HG02571 (cell line): ENCODE results near the gene HEATR3.

Source experiments
- ATAC-seq: cut with Tn5 transposase; IDR thresholded peaks from one replicate; pipeline ENCODE4 v1.9.1; 2021; ENCODE audit warnings: mild to moderate bottlenecking, moderate library complexity; ENCODE audit not compliant: unreplicated experiment

Gene HEATR3

DNA sequence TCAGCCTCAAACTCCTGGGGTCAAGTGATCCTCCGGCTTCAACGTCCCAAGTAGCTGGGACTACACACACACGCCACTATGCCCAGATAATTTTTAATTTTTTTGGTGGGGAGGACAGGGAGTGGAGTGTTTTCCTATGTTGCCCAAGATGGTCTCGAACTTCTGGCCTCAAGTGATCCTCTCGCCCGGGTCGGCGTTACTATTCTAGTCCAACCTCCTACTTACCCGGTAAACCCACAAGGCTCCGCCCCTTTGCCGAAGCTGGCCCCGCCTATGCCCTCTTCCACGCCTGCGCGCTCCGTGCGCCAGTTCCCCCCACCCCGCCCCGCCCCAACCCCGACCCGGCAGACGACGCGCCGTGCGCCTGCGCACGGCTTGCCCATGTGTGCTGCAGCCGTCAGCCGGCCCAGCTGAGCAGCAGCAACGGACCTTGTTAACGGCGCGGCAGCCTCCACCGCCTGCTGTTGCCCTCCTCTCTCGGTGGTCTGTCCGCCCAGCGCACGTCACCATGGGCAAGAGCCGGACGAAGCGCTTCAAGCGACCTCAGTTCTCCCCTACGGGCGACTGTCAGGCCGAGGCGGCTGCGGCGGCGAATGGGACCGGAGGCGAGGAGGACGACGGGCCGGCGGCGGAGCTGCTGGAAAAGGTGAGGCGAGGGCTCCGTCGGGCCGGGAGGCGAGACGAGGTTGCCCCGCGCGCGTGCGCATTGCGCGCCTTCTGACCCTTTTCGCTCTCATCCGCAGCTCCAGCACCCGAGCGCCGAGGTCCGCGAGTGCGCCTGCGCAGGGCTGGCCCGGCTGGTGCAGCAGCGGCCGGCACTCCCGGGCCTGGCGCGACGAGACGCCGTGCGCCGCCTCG lies at the start of gene HEATR3:
HEATR3 (plus strand) TSS at position 347 of the 858 bp plus-strand sequence; CDS start at position 509, 162 bp downstream.
- ATAC-seq = peak; percentile 74

DNA sequence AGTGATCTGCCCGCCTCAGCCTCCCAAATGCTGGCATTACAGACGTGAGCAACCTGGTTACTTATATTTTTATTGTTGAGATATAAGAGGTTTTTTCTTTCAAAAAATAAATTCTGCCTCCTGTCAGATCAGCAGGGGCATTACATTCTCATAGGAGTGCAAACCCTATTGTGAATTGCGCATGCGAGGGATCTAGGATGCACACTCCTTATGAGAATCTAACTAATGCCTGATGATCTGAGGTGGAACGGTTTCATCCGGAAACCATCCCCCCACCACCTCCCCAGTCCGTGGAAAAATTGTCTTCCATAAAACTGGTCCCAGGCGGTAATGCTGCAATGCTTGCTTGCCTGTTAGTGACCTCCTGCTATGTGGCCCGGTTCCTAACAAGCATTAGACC lies 48.2 kb upstream of the HEATR3 start:
- ATAC-seq = no peak

DNA sequence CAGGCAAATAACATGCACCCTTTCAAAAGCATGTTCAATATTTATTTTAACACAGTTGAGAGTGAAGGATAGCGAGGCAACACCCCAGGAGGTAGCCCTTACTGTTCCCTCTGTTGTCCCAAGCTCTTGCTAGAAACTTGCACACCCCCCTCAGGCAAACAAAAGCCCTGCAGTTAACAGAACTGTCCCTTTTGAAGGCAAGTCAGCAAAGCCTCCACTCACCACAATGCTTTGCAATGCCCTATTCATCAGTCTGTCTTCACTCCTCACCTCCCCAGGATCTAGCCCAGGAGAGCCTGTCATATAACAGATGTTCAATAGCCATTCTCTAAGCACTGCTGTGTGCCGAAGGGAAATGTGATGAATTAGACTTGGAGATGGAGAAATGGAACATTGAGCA lies 44.2 kb upstream of the HEATR3 start:
- ATAC-seq = no peak

DNA sequence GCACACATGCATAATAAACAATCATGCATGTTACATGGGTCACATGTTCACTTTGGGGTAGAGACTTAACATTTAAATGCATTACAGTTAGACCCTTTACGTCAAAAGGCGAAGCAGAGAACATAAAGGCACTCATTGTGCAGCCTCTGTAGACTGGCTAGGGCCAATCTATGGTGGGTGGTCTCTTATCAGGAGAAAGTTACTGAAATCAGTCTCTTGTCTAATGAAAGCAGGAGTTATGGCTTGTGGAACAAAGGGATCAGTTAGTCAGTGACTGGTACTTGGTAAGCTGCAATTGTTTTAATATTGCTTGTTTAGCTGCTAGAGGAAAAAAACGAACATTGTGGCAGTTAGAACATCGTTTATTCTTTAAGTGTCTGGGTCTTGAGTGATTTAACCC lies 42.1 kb upstream of the HEATR3 start:
- no peak for ATAC-seq

DNA sequence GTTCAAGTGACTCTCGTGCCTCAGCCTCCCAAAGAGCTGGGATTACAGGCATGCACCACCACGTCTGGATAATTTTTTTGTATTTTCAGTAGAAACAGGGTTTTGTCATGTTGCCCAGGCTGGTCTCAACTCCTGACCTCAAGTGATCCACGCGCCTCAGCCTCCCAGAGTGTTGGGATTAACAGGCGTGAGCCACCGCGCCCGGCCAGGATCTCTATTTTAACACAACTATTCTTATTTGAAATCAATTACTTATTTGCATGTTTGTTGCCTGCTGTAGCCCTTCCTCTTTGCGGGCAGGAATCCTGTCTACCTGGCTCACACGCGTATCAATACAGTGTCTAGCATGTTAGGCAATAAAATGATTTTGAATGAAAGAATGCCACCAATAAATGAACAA lies 41.6 kb upstream of the HEATR3 start:
- ATAC-seq = no peak

DNA sequence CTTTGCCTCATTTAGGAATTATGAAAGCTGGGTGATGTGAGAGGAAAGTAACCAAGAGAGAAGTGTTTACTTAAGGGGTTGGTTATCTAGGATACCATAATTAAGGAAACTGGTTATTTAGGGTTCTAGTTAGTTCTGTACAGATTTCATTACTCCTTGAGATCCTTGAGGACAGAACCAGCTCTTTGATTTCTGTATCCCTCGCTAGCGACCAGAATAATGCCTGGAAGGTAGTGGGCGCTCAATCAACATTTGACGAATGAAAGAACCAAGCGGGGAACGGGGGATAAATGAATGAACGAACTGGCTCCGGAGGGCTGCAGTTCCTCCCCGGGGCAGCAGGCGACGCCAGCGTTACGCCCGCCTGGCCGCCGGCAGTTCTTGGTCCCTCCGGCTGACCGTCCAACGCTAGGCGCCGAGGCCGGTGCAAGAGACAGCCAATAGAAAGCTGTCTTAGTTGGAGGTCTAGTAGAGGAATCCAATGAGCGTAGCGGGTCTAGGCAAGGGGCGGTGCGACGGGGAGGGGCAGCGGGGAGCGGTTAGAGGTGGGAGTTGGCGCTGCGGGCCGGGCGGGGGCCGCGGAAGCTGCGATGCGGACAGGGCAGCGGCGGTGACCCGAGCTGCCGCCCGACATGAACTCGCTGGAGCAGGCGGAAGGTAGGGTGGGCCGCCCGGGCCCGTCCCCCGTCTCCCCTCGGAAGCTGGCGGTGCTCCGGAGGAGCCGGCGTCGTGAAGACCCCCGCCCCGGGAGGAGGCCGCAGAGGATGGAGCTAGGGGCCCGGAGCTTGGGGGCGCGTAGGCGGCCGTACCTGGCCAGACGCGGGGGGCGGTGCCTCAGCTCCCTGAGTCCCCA lies 40.9 kb upstream of the HEATR3 start, which contains the start of gene CNEP1R1:
CNEP1R1 (plus strand) TSS at position 542 of the 853 bp plus-strand sequence; CDS start at position 633, 91 bp downstream.
- ATAC-seq = peak; percentile 100

- ATAC-seq = peak; percentile 4
Measured at GRCh38 chr16:50025537-50025931, 40.2 kb upstream of the HEATR3 start.

DNA sequence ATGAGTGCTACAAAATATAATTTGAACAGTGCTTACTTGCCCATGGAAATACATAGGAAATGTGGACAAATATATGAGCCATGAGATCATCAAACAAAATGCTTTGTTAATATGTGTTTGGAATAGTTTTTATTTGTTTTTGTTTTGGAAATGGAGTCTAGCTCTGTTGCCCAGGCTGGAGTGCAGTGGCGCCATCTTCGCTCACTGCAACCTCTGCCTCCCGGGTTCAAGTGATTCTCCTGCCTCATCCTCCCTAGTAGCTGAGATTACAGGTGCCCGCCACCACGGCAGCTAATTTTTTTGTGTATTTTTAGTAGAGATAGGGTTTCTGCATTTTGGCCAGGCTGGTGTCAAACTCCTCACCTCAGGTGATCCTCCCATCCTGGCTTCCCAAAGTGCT lies 37.9 kb upstream of the HEATR3 start:
- ATAC-seq = no peak

DNA sequence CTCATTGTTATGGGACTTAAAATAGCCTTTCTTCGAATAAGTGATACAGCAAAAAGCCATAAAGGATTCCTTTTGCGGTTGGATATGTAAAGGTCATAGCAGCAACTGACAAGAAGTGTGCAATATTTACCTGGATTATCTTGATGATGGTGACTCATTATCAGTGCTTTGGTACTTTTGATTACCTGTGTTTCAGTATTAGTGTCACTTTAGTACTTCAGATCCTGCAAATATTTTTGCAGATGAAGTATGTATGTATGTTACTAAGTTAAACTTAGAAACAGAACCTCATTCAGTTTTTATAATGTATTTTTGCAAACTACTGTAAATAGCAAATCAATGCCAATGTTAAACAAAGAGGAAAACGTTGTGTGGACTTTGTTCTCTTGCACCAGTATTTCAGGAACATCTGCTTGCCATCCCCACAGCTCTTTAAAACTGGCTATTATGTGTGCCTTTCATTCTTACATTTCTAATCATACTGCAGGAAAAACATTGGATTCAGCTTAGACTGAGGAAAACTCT lies 30.2 kb upstream of the HEATR3 start:
- ATAC-seq = no peak

GRCh38 chr16:50036426-50036825 lies 29.3 kb upstream of the HEATR3 start:
- ATAC-seq = no peak

GRCh38 chr16:50037662-50038220 lies 28.0 kb upstream of the HEATR3 start:
- ATAC-seq = no peak

GRCh38 chr16:50038286-50038685 lies 27.5 kb upstream of the HEATR3 start:
- ATAC-seq = no peak

DNA sequence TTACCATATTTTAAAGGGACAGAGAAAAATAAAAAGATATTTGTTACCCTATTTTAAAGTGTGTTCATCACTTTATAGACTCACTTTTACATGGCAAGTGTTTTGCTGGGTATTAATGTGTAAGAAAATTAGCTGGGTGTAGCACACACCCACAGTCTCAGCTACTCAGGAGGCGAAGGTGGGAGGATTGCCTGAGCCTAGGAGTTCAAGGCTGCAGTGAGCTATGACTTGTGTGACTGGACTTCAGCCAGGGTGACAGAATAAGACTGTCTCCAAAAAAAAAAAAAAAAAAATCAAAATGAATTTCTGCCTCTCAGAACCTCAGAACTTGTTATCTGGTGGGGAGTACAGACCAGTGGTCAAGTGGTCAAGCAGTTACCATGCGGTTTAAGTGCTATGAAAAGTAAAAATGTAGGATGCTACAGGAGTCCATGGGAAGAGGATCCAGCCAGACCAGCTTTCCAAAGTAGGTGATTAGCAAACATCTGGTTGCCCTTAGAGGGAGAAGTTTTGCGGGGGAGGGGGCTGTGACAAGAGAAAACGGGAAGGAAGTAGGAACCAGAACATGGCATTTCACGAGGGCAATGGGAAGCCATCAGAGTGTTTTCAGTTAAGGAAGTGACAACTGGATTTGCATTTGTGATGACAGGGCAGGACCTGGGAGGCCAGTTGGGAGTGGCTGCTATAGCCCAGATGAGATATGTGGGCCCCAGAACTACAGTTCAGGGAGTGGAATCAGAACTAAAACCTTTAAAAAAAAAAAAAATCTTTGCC lies 26.8 kb upstream of the HEATR3 start:
- ATAC-seq = no peak

- ATAC-seq = no peak
Measured at GRCh38 chr16:50040018-50040417, 25.8 kb upstream of the HEATR3 start.

- no peak for ATAC-seq
Measured at GRCh38 chr16:50040710-50041109, 25.1 kb upstream of the HEATR3 start.

DNA sequence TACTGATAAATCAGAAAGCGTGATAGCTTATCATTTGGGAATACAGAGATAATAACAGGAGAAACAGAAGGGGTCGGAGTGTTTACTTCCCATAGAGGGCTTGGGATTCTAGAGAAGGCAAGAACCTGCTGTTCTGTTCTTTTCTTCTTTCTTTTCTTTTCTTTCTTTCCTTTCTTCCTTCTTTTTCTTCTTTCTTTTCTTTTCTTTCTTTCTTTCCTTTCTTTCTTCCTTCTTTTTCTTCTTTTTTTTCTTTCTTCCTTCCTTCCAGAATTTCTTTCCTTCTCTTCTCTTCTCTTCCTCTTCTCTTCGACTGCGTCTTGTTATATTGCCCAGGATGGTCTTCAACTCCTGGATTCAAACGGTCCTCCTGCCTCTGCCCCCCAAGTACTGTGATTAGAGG lies 22.4 kb upstream of the HEATR3 start:
- no peak for ATAC-seq

DNA sequence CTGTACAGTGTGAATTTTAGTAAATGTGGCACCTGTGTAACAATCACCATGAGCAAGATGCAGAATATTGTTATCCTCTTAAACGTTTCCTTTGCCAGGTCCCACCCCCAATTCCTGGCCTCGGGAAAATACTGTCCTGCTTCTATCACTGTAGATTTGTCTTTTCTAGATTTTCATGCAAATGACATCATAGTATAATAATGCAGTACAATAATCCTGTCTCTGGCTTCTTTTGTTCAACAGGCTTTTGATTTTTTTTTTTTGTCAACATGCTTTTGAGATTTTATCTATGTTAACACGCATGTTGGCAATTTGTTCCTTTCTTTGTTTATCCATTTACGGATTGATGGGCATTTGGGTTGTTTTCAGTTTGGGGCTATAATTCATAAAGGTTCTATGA lies 20.4 kb upstream of the HEATR3 start:
- ATAC-seq = no peak

DNA sequence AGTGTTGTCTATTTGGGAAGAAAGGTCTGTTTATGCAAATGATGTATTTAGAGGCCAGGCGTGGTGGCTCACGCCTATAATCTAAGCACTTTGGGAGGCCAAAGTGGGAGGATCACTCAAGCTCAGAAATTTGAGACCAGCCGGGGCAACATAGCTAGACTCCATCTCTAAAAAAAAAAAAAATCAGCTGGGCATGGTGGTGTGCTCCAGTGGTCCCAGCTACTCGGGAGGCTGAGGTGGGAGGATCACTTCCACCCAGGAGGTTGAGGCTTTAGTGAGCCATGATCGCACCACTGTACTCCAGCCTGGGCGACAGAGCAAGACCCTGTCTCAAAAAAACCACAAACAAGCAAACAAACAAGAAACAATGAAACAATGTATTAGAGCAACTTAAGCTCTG lies 18.9 kb upstream of the HEATR3 start:
- ATAC-seq = no peak

DNA sequence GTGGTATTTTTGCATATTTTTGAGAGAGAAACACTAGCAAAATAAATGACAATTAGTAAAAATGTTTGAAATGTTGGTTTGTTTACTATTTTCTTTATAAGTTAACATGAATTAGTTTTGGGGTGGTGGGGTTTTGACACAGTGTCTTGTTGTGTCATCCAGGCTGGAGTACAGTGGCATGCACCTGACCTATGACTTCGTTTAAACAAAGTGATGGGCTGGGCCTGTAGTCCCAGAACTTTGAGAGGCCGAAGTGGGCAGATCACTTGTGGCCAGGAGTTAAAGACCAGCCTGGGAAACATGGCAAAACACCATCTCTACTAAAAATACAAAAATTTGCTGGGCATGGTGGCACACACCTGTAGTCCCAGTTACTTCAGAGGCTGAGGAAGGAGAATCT lies 17.9 kb upstream of the HEATR3 start:
- no peak for ATAC-seq

DNA sequence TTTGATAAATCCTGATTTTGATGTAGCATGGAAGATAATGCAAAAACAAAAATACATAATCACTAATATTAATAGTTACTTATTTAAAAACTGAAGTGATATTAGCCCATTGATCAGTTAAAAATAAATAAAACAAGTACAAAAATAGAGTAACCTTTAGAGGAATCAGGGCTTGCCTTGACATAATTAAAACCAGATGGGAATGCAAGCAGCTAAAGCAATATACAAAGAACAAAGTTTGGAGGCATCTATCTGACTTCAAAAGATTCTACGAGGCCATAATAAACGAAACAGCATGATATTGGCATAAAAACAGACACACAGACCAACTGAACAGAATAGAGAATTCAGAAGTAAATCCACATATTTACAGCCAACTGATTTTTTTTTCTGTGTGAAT lies 15.0 kb upstream of the HEATR3 start:
- ATAC-seq = no peak

- ATAC-seq = no peak
Measured at GRCh38 chr16:50056226-50056625, 9.5 kb upstream of the HEATR3 start.
